ENCODE data around the gene ADGRG3. TPM values are rescaled to one million over a fixed set of nuclear protein-coding genes. Genes with fewer than 3 reads are reported as not detected.

Gene ADGRG3
- total RNA-seq, 1 donor from 2014 or later, result not detected

DNA sequence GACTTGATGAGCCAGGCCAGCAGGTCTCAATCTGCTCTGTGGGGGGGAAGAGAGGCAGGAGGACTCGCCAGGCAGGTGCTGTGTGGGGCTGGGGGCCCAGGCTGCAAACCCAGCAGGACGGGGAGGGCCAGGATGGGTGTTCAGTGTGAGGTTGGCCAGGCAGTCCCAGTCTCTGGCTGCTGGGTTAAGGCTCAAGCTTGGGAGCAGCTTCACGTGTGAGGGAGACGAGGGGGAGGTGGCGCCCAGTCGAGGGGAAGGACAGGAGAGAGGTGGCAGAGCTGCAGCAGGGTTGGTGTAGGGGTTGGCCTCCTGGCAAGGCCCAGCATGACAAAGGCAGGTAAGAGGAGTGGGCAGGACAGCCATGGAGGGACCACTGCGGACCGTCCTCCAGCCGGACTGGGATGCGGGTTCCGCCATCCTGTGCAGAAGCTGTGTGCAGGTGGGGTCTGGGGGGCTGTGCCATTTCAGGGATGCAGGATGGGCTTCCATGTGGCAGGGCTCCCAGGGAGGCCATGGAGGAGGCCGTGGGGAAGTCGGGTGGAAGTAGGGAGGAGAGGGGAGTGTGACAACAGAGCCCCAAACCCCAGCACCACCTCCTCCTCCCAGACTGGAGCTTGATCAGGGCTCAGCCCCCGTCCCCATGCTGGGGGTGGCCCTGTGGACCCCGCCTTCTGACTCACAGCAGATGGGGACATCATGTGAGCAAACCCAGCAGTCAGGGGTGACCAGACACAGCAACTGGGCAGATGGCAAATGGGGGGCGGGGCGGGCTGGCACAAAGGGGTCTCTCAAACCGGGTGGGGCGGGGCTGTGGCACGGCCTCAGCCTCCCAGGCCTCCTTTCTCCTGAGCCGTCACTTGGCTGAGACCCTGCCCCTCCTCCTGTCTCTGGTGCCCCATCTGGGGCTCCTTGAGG lies 36.9 kb upstream of the ADGRG3 start:
- no peak for DNase-seq (ENCODE audit: low read depth)

DNA sequence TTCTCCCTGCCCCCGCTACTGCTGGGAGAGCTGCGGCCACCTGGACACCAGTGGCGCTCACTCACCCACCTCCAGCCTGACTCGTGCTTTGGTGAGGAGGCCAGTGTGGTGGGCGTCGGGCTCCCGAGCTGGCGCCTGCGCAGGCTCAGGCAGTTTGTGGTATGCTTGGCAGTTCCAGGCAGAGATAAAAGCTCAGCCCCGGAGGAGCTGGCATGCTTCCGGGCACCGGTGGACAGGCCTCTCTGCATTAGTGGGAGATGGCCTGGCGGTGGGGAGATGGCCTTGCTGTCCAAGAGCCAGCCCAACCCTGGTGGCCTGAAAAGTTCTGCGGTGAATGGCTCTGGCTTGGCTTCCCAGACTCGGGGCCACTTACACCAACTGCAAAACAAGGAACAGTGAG lies 35.5 kb upstream of the ADGRG3 start:
- no peak for DNase-seq (ENCODE audit: low read depth)

DNA sequence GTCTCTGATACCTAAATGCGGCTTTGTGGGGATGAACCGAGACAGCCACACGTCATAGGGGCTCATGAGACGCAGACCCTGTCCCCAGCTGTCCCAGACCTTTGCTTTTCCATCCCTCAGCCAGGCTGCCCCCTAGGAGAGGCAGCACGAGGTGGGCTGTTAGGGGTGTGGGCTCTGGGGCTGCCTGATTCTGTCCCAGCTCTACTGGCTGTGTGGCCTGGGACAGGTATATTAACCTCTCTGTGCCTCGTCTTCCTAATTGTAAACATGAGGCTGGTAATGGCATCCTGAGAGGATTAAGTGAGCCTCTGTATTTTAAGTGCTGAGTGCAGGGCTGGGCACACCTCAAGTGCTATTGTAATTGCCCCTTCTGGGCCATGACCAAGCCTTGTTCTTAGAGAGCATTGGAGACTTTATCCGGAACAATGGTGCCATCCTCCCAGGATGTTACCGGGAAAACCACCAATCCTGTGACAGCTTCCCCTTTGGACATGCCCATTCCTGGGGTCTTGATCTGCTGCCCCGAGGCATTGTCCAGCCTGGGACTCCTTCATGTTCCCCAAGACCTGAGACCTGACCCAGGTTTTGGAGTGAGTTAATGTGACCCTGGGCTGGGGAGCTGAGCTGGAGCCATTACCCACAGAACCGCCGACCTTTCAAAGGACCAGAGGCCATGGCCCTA lies 34.6 kb upstream of the ADGRG3 start:
- DNase-seq (ENCODE audit: low read depth), result no peak

DNA sequence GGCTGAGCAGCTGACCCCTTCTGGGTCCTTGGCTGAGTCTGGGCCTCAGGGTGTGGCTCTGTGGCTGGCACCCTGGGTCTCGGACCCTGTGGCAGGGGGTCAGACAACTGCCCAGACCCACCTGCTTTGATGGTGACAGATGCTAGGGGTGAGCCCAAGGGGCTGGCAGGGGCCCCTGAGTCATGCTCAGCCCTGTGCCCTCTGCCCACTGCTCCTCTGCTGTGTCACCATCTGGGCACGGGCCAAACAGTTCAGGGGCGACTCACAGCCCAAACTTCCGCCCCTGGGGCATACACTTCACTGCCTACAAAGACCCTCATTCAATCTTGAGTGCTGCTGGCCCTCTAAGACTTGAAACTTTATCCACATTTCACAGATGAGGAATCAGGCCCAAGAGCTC lies 33.9 kb upstream of the ADGRG3 start:
- DNase-seq (ENCODE audit: low read depth), result peak; percentile 56

GRCh38 chr16:57635266-57636097 lies 32.6 kb upstream of the ADGRG3 start:
- DNase-seq (ENCODE audit: low read depth), result no peak

DNA sequence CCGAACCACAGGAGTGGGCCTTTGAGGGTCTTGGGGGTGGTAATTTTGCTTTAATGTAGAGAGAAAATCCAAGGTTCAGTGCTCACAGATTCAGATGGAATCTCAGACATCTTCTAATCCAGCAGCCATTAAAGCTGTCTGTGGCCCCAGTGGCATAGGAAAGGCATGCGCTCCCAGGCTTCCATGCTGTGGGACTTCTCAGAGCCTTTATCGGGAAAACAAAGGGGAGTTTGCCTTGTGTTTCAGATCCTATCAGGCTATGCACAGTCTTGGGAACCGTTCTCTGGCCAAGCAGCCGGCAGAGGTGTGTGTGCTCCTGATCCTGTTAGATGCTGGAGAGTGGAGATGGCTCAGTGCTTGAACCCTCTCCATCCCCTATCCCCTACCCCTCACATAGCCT lies 31.9 kb upstream of the ADGRG3 start:
- no peak for DNase-seq (ENCODE audit: low read depth)

GRCh38 chr16:57637020-57637419 lies 31.1 kb upstream of the ADGRG3 start:
- no peak for DNase-seq (ENCODE audit: low read depth)

DNA sequence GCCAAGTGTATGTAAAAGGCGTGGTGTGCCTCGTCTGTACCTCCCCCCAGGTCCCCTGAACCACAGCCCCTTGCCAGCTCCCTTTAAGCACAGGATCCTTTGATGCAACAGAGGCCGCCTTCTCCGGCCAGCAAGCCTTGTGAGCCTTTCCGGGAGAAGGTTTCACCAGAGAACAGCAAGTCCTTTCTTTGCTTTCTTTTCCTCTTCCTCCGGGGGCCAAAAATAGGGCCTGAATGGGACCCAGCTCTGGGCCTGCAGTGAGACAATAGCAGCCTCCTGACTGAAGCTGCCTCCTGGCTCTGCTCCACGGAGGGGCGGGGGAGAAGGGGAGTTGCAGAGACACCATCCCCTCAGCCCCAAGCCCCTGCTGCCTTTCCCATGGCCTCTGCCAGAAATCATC lies 30.7 kb upstream of the ADGRG3 start:
- no peak for DNase-seq (ENCODE audit: low read depth)

GRCh38 chr16:57637965-57638364 lies 30.1 kb upstream of the ADGRG3 start:
- DNase-seq (ENCODE audit: low read depth), result no peak

GRCh38 chr16:57638381-57638780 lies 29.7 kb upstream of the ADGRG3 start:
- DNase-seq (ENCODE audit: low read depth), result no peak

DNA sequence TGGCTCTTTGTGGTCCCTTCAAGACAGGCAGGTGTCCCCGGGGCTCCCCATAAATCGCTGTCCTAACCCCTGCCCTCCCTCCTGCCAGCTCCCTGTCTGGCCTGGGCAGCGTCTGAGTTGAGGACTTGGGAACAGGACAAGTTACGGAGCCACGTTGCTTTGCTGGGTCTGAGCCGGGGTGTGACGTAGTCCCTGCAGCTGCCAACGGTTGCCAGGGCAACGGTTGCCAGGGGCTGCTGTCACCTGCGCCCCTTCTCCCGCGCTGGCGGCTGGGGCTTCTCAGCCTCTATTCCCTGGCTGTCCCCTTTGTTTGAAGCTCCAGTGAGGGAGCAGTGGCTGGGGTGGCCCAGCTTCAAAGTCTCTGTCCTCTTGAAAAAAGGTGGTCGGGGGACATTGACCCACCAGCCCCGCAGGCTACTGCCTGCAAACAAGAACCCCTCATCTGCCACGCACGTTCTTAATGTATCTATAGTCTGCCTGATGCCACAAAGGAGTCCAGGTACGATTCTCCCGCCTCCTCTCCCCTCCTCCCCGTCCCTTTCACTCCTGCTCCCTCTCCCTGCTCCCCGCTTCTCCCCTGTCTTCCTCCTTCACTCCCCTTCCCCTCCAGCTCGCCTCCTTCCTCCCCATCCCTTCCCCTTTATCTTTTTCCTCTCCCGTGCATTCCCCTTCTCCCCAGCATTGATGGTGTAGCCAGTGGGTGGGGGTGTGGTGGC lies 28.8 kb upstream of the ADGRG3 start:
- DNase-seq (ENCODE audit: low read depth), result no peak

- no peak for DNase-seq (ENCODE audit: low read depth)
Measured at GRCh38 chr16:57640185-57640584, 27.9 kb upstream of the ADGRG3 start.

DNA sequence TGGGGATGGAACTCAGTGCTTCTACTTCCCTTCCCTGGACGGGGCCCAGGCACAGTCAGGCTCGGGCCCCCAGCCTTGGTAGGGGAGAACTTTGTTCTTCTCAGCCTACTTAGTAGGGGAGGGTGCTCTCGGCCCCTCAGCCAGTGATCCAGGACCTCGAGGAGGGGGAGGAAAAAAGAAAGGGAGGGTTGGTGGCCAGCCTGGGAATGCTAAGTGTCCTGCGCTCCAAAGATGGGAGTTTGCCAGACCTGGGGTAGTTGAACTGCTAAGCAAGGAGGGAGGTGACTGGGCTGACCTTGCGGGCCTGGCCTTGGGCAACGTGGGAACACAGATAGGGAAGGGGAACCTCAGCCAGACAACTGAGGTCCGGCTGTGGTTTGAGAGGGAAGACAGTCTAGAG lies 27.5 kb upstream of the ADGRG3 start:
- DNase-seq (ENCODE audit: low read depth), result no peak

DNA sequence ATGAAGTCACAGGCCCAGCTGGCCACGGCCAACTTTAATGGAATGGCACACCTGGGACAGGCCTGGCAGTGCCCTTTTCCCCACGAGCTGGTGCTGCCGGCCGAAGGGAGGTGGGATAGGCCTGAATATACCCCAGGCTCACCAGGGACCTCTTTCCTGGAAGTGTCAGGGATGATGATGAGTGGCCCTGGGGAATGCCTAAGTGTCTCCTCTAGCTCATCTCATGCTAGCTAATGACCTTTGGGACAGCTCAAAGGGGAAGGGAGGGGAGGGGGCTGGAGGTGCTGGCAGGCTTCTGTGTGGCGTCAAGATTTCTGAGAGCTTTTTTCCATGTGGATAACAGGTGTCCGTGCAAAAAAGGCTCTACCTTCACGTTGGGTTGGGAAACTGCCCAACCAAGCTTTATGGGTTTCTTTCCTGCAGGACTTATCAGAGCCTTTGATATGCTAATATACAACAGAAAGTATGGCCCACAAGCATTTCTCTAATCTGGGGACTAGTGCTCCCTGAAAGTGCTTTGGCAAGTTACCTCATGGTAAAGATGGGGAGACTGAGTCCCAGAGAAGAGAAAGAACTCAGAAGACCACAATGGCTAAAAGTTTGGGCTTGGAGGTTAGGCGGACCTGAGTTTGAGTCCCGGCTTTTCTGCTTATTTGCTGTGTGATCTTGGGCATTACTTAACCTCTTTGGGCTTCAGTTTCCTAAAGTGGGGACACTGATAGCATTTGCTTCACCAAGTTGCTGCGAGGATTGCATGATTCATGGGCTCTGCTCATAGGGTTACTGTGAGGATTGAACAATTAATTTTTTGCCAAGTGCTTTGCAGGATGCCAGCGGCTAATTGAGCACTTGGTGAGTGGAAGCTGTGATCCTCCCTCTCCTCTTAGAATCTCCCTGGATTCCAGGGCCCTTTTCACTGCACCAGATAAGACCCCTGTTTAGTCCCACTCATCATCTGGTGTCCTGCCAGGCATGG lies 25.7 kb upstream of the ADGRG3 start:
- DNase-seq (ENCODE audit: low read depth), result peak; percentile 46

DNA sequence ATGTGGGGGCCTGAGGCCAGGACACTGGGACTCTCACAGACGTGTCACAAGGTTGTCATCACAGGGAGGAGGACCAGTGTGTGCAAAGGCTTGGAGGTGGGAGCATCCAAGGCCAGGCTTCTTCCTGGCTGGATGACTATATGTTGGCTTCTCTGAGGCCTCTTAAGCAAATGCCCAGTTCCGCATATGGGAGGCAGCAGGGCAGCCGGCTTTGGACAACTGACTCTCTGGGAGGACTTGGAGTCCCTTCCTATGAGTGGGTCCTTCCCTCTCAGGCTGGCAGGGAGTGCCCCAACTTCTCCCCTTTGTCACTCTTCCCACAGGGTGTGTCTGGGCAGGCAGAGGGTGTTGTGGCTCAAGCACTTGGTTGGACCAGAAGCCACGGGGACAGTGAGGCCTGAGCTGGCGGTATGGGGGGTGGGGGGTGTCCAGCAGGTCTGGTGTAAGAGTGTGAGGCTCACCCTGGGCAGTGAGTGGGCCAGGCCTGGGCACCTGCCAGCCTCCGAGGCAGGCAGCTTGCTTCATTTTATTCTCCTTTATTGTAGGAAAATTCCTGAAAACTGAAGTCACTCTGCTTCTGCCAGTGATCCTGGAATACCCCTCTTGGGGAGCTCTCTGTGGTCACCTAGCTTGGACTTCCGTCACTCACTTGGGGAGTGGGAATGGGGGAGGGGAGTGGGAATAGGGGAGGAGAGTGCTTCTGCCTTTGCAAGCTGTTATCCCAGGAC lies 24.8 kb upstream of the ADGRG3 start:
- DNase-seq (ENCODE audit: low read depth), result peak; percentile 93

- no peak for DNase-seq (ENCODE audit: low read depth)
Measured at GRCh38 chr16:57643910-57644309, 24.2 kb upstream of the ADGRG3 start.

DNA sequence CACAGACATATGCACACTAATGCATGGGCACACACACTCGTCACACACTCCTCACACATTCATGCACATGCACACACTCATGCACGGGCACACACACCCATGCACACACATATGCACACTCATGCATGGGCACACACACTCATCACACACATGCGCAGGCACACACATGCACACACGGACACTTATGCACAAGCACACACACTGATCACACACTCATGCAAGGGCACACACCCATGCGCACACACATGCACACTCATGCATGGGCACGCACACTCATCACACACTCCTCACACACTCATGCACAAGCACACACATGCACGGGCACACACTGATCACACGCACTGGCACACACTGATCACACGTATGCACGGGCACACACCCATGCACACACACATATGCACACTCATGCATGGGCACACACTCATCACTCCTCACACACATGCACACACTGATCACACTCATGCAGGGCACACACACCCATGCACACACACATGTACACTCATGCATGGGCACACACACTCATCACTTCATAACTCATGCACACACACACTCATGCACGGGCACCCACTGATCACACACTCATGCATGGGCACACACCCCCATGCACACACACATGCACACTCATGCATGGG lies 23.6 kb upstream of the ADGRG3 start:
- no peak for DNase-seq (ENCODE audit: low read depth)

GRCh38 chr16:57645169-57645568 lies 22.9 kb upstream of the ADGRG3 start:
- no peak for DNase-seq (ENCODE audit: low read depth)

DNA sequence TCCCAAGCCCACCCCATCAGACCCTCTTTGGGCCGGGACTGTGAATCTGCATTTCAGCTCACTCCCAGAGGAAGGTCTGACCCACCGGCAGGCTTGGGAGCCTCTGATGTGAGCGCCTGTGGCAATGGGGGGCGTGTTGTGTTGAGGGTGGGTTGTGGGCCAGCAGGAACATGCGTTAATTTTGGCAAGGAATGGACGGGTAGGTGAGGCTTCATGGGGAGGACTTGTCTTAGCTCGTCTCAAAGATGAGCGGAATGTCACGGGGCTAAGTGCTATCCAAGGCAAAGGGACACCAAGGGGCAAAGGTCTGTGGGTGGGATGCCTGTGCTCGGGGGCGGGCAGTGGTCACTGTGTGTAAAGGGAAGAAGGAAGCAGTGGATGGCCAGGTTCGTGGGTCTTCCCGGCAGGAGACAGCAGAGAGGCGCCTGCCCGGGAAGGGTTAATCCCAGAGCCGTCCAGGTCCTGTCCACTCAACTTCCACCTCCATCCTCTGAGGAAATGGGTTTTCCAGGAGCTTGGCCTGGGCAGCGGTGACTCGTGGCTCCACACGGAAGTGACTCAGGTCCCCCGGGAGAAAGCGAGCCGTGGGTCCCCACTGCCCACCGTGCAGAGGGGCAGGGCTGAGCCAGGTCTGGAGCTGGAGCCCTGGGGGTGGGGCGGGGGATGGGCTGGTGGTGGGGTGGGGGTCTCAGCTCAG lies 22.3 kb upstream of the ADGRG3 start:
- peak; percentile 30 for DNase-seq (ENCODE audit: low read depth)

Data from renal cortical epithelial cell (primary cell).